ENCODE measurements around the gene MMP19. TPM values are rescaled to one million over a fixed set of nuclear protein-coding genes. Genes with fewer than 3 reads are reported as not detected.
A peak's percentile ranks its signal among the peaks of the same experiment; 100 is the strongest.
"Not testable (repeated sequence)": the region's sequence is repeated elsewhere in the genome, so short reads cannot be mapped to it uniquely, and the experiment has no call there.

MMP19 gene
- 8.6 and 8.8 TPM in 2 replicates for total RNA-seq
- polyA plus RNA-seq (2012): 18.6 TPM

- peak; percentile 79 for DNase-seq (ENCODE audit: low read depth)
Measured at GRCh38 chr12:55842681-55843429, at the start of gene MMP19. MMP19 (minus strand) TSS chr12:55842936; CDS start chr12:55842830, 106 bp downstream.

GRCh38 chr12:55891310-55891709, 48.6 kb upstream of the MMP19 start:
- DNase-seq (ENCODE audit: low read depth): no peak

- DNase-seq (ENCODE audit: low read depth): peak; percentile 13
Measured at GRCh38 chr12:55885113-55885512, 42.4 kb upstream of the MMP19 start.

GRCh38 chr12:55877824-55878223, 35.1 kb upstream of the MMP19 start:
- no peak for DNase-seq (ENCODE audit: low read depth)

- no peak for DNase-seq (ENCODE audit: low read depth)
Measured at GRCh38 chr12:55875704-55876467, 33.1 kb upstream of the MMP19 start.

- no peak for DNase-seq (ENCODE audit: low read depth)
Measured at GRCh38 chr12:55874443-55874842, 31.7 kb upstream of the MMP19 start.

GRCh38 chr12:55866454-55867004, 23.8 kb upstream of the MMP19 start:
- not testable (repeated sequence) for DNase-seq (ENCODE audit: low read depth)

- no peak for DNase-seq (ENCODE audit: low read depth)
Measured at GRCh38 chr12:55865327-55865726, 22.6 kb upstream of the MMP19 start.

GRCh38 chr12:55862931-55863330, 20.2 kb upstream of the MMP19 start:
- DNase-seq (ENCODE audit: low read depth): not testable (repeated sequence)

- DNase-seq (ENCODE audit: low read depth): peak; percentile 49
Measured at GRCh38 chr12:55862286-55862685, 19.6 kb upstream of the MMP19 start.

GRCh38 chr12:55861871-55862270, 19.1 kb upstream of the MMP19 start:
- no peak for DNase-seq (ENCODE audit: low read depth)

GRCh38 chr12:55861396-55861795, 18.7 kb upstream of the MMP19 start:
- DNase-seq (ENCODE audit: low read depth): no peak

GRCh38 chr12:55852740-55853139, 10.0 kb upstream of the MMP19 start:
- no peak for DNase-seq (ENCODE audit: low read depth)

GRCh38 chr12:55850893-55851292, 8.2 kb upstream of the MMP19 start:
- no peak for DNase-seq (ENCODE audit: low read depth)

- DNase-seq (ENCODE audit: low read depth): no peak
Measured at GRCh38 chr12:55850401-55850800, 7.7 kb upstream of the MMP19 start.

GRCh38 chr12:55849616-55850343, 7.0 kb upstream of the MMP19 start:
- DNase-seq (ENCODE audit: low read depth): no peak

GRCh38 chr12:55847603-55848291, 5.0 kb upstream of the MMP19 start:
- DNase-seq (ENCODE audit: low read depth): peak; percentile 90

GRCh38 chr12:55847033-55847432, 4.3 kb upstream of the MMP19 start:
- DNase-seq (ENCODE audit: low read depth): peak; percentile 51

- DNase-seq (ENCODE audit: low read depth): no peak
Measured at GRCh38 chr12:55845785-55846496, 3.2 kb upstream of the MMP19 start.

- DNase-seq (ENCODE audit: low read depth): no peak
Measured at GRCh38 chr12:55845361-55845760, 2.6 kb upstream of the MMP19 start.
